ENCODE results near the gene ZEB1.
"Not testable (repeated sequence)": the region's sequence is repeated elsewhere in the genome, so short reads cannot be mapped to it uniquely, and the experiment has no call there.

The ZEB1 gene

GRCh38 chr10:31397852-31398251, 78.8 kb downstream of the ZEB1 start:
- no peak overlapping the region for H3K4me3 ChIP-seq (ENCODE audit: low read depth, low read length)
- TF ChIP-seq CTCF (IDR thresholded peaks at IDR 0.05; ENCODE audit: low read depth, low read length, missing control alignments) = no peak
- no peak for DNase-seq (ENCODE audit: low read depth)

GRCh38 chr10:31399171-31399570, 80.2 kb downstream of the ZEB1 start:
- no peak overlapping the region for H3K4me3 ChIP-seq (ENCODE audit: low read depth, low read length)
- no peak for TF ChIP-seq CTCF (IDR thresholded peaks at IDR 0.05; ENCODE audit: low read depth, low read length, missing control alignments)
- no peak for DNase-seq (ENCODE audit: low read depth)

- no peak for TF ChIP-seq CTCF (IDR thresholded peaks at IDR 0.05; ENCODE audit: low read depth, low read length, missing control alignments)
- H3K4me3 ChIP-seq (ENCODE audit: low read depth, low read length) = no peak overlapping the region
- no peak for DNase-seq (ENCODE audit: low read depth)
Measured at GRCh38 chr10:31399631-31400030, 80.6 kb downstream of the ZEB1 start.

- TF ChIP-seq CTCF (IDR thresholded peaks at IDR 0.05; ENCODE audit: low read depth, low read length, missing control alignments) = no peak
- H3K4me3 ChIP-seq (ENCODE audit: low read depth, low read length) = no peak overlapping the region
- DNase-seq (ENCODE audit: low read depth) = no peak
Measured at GRCh38 chr10:31401287-31401686, 82.3 kb downstream of the ZEB1 start.

GRCh38 chr10:31404640-31405039, 85.6 kb downstream of the ZEB1 start:
- no peak for TF ChIP-seq CTCF (IDR thresholded peaks at IDR 0.05; ENCODE audit: low read depth, low read length, missing control alignments)
- DNase-seq (ENCODE audit: low read depth) = no peak
- no peak overlapping the region for H3K4me3 ChIP-seq (ENCODE audit: low read depth, low read length)

- DNase-seq (ENCODE audit: low read depth); H3K4me3 ChIP-seq (ENCODE audit: low read depth, low read length): not testable (repeated sequence)
Measured at GRCh38 chr10:31405829-31406228, 86.8 kb downstream of the ZEB1 start.

- not testable (repeated sequence) for H3K4me3 ChIP-seq (ENCODE audit: low read depth, low read length); DNase-seq (ENCODE audit: low read depth)
Measured at GRCh38 chr10:31412397-31412796, 93.4 kb downstream of the ZEB1 start.

GRCh38 chr10:31413325-31413724, 94.3 kb downstream of the ZEB1 start:
- DNase-seq (ENCODE audit: low read depth) = no peak
- H3K4me3 ChIP-seq (ENCODE audit: low read depth, low read length) = no peak overlapping the region
- TF ChIP-seq CTCF (IDR thresholded peaks at IDR 0.05; ENCODE audit: low read depth, low read length, missing control alignments) = no peak
